ENCODE data around the gene ARF1.

ARF1 gene

GRCh38 chr1:228044961-228045360 is 37.5 kb upstream of the ARF1 start:
- no peak for TF ChIP-seq POLR2A (IDR thresholded peaks at IDR 0.05; ENCODE audit: low read depth, low read length)
- FAIRE-seq (no peak), DNase-seq (ENCODE audit: insufficient read length, low spot score) (no peak)

GRCh38 chr1:228045405-228045804 is 37.1 kb upstream of the ARF1 start:
- no peak for FAIRE-seq
- DNase-seq (ENCODE audit: insufficient read length, low spot score) = no peak
- no peak for TF ChIP-seq POLR2A (IDR thresholded peaks at IDR 0.05; ENCODE audit: low read depth, low read length)

- no peak for TF ChIP-seq POLR2A (IDR thresholded peaks at IDR 0.05; ENCODE audit: low read depth, low read length)
- FAIRE-seq (no peak), DNase-seq (ENCODE audit: insufficient read length, low spot score) (no peak)
These were observed 36.6 kb upstream of the ARF1 start for GRCh38 chr1:228045871-228046270.

- FAIRE-seq (no peak), DNase-seq (ENCODE audit: insufficient read length, low spot score) (no peak)
- TF ChIP-seq POLR2A (IDR thresholded peaks at IDR 0.05; ENCODE audit: low read depth, low read length) = no peak
These were observed 35.9 kb upstream of the ARF1 start for GRCh38 chr1:228046421-228047182.

- no peak for FAIRE-seq
- TF ChIP-seq POLR2A (IDR thresholded peaks at IDR 0.05; ENCODE audit: low read depth, low read length) = no peak
These were observed 35.4 kb upstream of the ARF1 start for GRCh38 chr1:228047183-228047466.

DNA sequence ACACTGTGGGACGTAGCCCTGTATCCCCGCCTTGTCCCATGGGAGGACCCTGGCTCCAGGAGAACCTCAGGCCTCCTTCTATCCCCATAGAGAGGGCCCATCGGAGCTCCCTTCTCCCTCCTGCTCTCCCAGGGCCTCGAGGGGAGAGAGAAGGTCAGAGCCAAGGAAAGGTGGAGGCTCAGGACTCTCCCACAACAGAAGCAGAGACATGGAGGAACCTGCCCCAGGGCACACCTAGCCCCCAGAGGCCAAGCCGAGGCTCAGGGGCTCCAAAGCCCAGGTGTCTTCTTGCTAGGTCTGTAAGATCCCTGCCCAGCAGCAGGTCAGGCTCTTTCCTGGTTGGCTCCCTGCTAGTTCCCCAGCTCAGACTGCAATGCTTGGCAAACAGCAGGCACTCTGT is 34.4 kb upstream of the ARF1 start:
- no peak for DNase-seq (ENCODE audit: insufficient read length, low spot score)
- FAIRE-seq = no peak
- no peak for TF ChIP-seq POLR2A (IDR thresholded peaks at IDR 0.05; ENCODE audit: low read depth, low read length)

More at GRCh38 chr1:228047183-228047466, 35.4 kb upstream of the ARF1 start:
- no peak for DNase-seq (ENCODE audit: insufficient read length, low spot score)

GRCh38 chr1:228048659-228049298 is 33.7 kb upstream of the ARF1 start:
- DNase-seq (ENCODE audit: insufficient read length, low spot score) (no peak), FAIRE-seq (no peak)
- TF ChIP-seq POLR2A (IDR thresholded peaks at IDR 0.05; ENCODE audit: low read depth, low read length) = no peak

DNA sequence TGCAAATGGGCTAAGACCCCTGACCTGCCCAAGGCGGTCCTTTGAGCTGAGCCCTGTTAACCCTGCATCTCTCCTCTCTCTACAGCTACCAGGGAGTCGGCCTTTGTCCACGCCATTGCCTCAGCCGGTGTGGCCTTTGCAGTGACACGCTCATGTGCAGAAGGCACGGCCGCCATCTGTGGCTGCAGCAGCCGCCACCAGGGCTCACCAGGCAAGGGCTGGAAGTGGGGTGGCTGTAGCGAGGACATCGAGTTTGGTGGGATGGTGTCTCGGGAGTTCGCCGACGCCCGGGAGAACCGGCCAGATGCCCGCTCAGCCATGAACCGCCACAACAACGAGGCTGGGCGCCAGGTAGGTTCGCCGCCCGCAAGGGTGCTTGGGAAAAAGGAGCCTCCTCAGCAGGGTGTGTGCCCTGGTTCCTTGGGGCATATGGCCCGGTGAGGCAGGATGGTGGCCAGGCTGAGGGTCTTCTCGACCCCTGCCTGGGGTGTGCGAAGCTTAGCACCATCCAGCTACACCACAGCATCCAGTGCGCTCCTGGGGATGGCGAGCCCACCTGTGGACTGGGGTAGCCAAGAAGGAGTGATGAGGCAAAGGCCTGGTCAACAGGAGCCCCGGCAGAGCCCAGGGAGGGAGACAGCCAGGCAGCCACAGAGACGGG is 31.8 kb upstream of the ARF1 start:
- no peak for TF ChIP-seq POLR2A (IDR thresholded peaks at IDR 0.05; ENCODE audit: low read depth, low read length)
- DNase-seq (ENCODE audit: insufficient read length, low spot score) = no peak
- FAIRE-seq = no peak

DNA sequence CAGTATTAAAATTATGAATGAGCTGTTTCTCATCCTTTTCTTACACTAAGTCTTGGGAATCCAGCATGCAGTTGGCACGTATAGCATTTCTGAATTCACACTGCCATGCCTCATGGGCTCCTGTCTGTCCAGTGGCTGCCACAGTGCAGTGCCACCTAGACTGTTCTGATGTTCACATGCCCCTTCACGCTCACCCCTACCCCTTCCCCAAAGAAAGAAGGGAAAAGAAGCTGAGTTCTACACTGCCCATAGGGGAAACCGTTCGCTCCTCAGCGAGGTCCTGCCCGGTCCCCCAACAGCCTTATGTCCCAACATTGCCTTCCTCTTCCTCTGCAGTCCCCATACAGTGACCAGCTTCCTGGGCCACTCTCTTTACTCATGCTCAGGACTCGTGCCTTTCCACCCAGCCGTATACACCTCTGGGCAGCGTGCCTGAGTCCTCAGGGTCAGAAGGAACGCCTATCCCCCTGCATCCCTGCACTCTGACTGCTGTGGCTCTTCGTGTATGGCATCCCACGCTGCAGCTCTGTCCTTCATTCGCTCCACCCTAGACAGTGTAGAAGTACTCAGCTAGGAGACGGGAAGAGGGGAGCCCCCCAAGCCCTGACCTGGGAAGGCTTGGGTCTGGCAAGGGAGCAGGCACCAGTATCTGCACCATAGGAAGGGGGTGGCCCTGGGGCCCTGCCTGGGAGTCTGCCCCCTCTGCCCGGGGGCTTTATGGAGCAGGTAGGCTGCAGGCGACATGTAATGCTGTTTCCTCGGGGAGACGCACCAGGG is 24.1 kb upstream of the ARF1 start:
- TF ChIP-seq POLR2A (IDR thresholded peaks at IDR 0.05; ENCODE audit: low read depth, low read length) = no peak
- DNase-seq (ENCODE audit: insufficient read length, low spot score) (no peak), FAIRE-seq (no peak)

- DNase-seq (ENCODE audit: insufficient read length, low spot score) (no peak), FAIRE-seq (no peak)
- no peak for TF ChIP-seq POLR2A (IDR thresholded peaks at IDR 0.05; ENCODE audit: low read depth, low read length)
These were observed 23.4 kb upstream of the ARF1 start for GRCh38 chr1:228058949-228059633.

- no peak for FAIRE-seq
- TF ChIP-seq POLR2A (IDR thresholded peaks at IDR 0.05; ENCODE audit: low read depth, low read length) = no peak
- DNase-seq (ENCODE audit: insufficient read length, low spot score) = no peak
These were observed 22.7 kb upstream of the ARF1 start for GRCh38 chr1:228059634-228060457.

DNA sequence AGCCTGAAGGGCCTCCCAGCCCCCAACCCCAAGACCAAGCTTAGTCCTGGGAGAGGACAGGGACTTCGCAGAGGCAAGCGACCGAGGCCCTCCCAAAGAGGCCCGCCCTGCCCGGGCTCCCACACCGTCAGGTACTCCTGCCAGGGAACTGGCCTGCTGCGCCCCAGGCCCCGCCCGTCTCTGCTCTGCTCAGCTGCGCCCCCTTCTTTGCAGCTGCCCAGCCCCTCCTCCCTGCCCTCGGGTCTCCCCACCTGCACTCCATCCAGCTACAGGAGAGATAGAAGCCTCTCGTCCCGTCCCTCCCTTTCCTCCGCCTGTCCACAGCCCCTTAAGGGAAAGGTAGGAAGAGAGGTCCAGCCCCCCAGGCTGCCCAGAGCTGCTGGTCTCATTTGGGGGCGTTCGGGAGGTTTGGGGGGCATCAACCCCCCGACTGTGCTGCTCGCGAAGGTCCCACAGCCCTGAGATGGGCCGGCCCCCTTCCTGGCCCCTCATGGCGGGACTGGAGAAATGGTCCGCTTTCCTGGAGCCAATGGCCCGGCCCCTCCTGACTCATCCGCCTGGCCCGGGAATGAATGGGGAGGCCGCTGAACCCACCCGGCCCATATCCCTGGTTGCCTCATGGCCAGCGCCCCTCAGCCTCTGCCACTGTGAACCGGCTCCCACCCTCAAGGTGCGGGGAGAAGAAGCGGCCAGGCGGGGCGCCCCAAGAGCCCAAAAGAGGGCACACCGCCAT is 21.9 kb upstream of the ARF1 start:
- DNase-seq (ENCODE audit: insufficient read length, low spot score) = no peak
- FAIRE-seq = no peak
- TF ChIP-seq POLR2A (IDR thresholded peaks at IDR 0.05; ENCODE audit: low read depth, low read length) = no peak

All from H54 (cell line).